ENCODE results near the gene GLTPD2. TPM values are rescaled to one million over a fixed set of nuclear protein-coding genes. Genes with fewer than 3 reads are reported as not detected.

GLTPD2 gene
- total RNA-seq, 1 donor from 2014 or later: 0.22 TPM

GRCh38 chr17:4771519-4772234 is 17.1 kb upstream of the GLTPD2 start, which contains the start of gene TM4SF5:
Gene TM4SF5 (plus strand): TSS chr17:4771886. CDS start chr17:4771923, 37 bp downstream.
- Mint-ChIP-seq H3K27me3 (ENCODE audit: low read depth) (peaks cover 32% of the 10 kb centered on the region), H3K4me1 (no peaks in the 10 kb centered on the region), H3K4me3 (no peak within 1 kb of the TSS), H3K9me3 (no peaks in the 10 kb centered on the region), H3K36me3 (no peaks in the 10 kb centered on the region), H3K27ac (no peak within 1 kb of the TSS)
- no peak for DNase-seq (ENCODE audit: low spot score in 2 of 2, unreplicated experiment in 2 of 2)
- TF ChIP-seq, protein P1, sequence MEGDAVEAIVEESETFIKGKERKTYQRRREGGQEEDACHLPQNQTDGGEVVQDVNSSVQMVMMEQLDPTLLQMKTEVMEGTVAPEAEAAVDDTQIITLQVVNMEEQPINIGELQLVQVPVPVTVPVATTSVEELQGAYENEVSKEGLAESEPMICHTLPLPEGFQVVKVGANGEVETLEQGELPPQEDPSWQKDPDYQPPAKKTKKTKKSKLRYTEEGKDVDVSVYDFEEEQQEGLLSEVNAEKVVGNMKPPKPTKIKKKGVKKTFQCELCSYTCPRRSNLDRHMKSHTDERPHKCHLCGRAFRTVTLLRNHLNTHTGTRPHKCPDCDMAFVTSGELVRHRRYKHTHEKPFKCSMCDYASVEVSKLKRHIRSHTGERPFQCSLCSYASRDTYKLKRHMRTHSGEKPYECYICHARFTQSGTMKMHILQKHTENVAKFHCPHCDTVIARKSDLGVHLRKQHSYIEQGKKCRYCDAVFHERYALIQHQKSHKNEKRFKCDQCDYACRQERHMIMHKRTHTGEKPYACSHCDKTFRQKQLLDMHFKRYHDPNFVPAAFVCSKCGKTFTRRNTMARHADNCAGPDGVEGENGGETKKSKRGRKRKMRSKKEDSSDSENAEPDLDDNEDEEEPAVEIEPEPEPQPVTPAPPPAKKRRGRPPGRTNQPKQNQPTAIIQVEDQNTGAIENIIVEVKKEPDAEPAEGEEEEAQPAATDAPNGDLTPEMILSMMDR (IDR thresholded peaks at IDR 0.05; ENCODE audit: unreplicated experiment): no peak

DNA sequence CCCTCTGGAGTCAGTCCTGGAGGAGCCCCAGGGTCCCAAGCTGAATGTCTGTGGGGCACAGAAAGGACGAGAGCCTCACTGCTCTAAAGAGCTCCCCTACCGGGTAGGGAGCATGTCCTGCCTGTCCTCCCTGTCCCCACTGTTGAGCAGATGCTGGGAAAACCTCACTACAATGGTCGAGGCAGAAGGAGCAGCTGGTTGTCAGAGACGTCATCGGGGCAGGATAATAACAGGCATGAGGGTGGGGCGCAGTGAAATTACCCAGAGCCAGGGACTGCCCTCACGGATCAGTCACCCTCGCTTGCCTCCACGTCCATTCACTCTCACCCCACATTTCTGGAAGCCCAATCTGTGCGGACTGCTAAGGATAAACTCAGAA is 16.5 kb upstream of the GLTPD2 start:
- H3K36me3 Mint-ChIP-seq: no peaks in the 10 kb centered on the region
- no peaks in the 10 kb centered on the region for H3K4me1 Mint-ChIP-seq
- no peak overlapping the region for H3K27ac Mint-ChIP-seq
- no peaks in the 10 kb centered on the region for H3K9me3 Mint-ChIP-seq
- H3K27me3 Mint-ChIP-seq (ENCODE audit: low read depth): peaks cover 32% of the 10 kb centered on the region
- no peak for DNase-seq (ENCODE audit: low spot score in 2 of 2, unreplicated experiment in 2 of 2)
- TF ChIP-seq, protein P1 (IDR thresholded peaks at IDR 0.05; ENCODE audit: unreplicated experiment): no peak
- H3K4me3 Mint-ChIP-seq: no peak overlapping the region

DNA sequence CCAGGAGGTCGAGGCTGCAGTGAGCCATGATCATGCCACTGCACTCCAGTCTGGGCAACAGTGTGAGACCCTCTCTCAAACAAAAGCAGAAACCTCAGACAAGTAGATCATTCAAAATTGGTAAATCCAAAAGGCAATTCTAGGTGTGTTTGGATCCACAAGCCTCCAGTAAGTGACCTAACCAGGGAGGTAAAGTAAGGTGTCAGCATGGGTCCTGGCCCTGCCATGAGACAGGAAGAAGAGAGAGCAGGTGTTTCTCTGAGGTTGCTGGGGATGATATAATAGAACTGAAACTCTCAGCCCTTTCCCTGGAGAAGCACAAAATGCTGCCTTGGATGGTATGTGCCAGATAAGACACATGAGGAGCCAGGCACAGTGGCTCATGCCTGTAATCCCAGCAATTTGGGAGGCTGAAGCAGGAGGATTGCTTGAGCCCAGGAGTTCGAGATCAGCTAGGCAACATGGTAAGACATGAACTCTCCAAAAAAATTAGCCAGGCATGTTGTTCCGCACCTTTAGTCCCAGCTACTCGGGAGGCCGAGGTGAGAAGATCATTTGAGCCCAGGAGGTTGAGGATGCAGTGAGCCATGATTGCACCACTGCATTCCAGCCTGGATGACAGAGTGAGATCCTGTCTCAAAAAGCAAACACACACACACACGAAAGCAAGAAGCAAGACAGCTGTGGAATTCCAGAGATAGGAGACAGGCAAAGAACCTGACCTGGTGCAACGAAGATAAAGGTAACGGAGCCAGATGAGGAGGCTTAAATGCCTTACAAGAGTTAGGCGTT is 10.6 kb upstream of the GLTPD2 start:
- H3K27ac Mint-ChIP-seq: no peak overlapping the region
- no peak overlapping the region for H3K4me3 Mint-ChIP-seq
- DNase-seq (ENCODE audit: low spot score in 2 of 2, unreplicated experiment in 2 of 2): no peak
- no peaks in the 10 kb centered on the region for H3K4me1 Mint-ChIP-seq
- H3K27me3 Mint-ChIP-seq (ENCODE audit: low read depth): peaks cover 25% of the 10 kb centered on the region
- TF ChIP-seq, protein P1 (IDR thresholded peaks at IDR 0.05; ENCODE audit: unreplicated experiment): no peak
- H3K36me3 Mint-ChIP-seq: no peaks in the 10 kb centered on the region
- H3K9me3 Mint-ChIP-seq: no peaks in the 10 kb centered on the region

- TF ChIP-seq, protein P1 (IDR thresholded peaks at IDR 0.05; ENCODE audit: unreplicated experiment): no peak
- Mint-ChIP-seq H3K27ac (no peak overlapping the region), H3K36me3 (no peaks in the 10 kb centered on the region), H3K4me1 (no peaks in the 10 kb centered on the region), H3K4me3 (no peak overlapping the region), H3K27me3 (ENCODE audit: low read depth) (peaks cover 21% of the 10 kb centered on the region), H3K9me3 (no peaks in the 10 kb centered on the region)
- no peak for DNase-seq (ENCODE audit: low spot score in 2 of 2, unreplicated experiment in 2 of 2)
These were observed 8.3 kb upstream of the GLTPD2 start for GRCh38 chr17:4780325-4780955.

DNA sequence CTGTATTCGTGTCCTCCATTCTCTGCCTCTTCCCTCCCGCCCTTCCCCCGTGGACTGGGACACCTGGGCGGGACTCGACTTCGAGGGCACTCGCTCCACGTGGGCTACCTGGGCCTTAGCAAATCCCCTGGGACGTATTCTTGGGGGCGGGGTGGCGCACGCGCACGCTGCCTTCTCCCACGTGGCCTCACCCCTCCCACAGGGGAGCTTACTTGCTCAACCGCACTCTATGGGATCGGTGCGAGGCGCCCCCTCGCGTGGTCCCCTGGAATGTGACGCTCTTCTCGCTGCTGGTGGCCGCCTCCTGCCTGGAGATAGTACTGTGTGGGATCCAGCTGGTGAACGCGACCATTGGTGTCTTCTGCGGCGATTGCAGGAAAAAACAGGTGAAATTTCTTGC is 6.1 kb upstream of the GLTPD2 start:
- no peak for DNase-seq (ENCODE audit: low spot score in 2 of 2, unreplicated experiment in 2 of 2)
- TF ChIP-seq, protein P1 (IDR thresholded peaks at IDR 0.05; ENCODE audit: unreplicated experiment): no peak
- Mint-ChIP-seq H3K36me3 (no peaks in the 10 kb centered on the region), H3K4me3 (no peak overlapping the region), H3K27me3 (ENCODE audit: low read depth) (peaks cover 29% of the 10 kb centered on the region), H3K27ac (no peak overlapping the region), H3K4me1 (peaks cover 8% of the 10 kb centered on the region), H3K9me3 (no peaks in the 10 kb centered on the region)
